Measurements from ENCODE around the gene RMND5A.
A peak's percentile ranks its signal among the peaks of the same experiment; 100 is the strongest.

Gene RMND5A

DNA sequence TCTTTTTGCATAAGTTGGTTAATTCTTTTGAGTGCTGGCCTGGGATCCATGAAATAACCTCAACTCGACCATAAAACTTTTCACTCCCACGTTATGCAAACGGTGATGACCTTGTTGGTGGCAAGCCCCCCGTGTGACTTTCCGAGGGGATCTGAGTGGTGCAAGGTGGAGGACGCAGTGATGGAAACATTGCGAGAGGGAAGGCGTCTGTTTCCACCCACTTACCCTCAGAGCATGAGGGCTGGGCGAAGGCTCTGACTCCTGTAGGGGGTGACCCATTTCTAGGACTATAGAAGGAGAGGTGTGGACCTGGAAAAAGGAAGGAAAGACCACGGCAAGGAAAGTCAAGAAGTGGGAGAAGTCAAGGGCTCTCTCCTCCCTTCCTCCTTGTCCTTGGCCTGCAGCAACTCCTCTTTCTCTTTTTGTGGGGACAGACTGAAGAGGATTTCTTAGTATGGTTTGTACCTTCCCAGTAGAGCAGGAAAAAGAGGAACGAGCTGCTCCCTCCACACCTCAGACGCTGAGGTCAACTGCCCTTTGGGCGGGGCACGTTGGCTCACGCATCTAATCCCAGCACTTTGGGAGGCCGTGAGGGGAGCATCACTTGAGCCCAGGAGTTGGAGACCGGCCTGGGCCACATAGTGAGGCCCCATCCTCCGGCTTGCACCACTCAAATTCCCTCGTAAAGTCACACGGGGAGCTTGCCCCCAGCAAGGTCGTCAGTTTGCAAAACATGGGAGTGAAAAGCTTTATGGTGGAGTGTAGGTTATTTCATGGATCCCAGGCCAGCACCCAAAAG is 86.2 kb downstream of the RMND5A start:
- Histone ChIP-seq H3K4me1 (ENCODE audit: control insufficient read depth, insufficient read depth, low read length) (peaks cover 2% of the 10 kb centered on the region), H3K9me3 (ENCODE audit: control insufficient read depth, insufficient read depth, low read length) (no peaks in the 10 kb centered on the region), H3K4me3 (ENCODE audit: low read depth, low read length) (no peak overlapping the region), H3K36me3 (ENCODE audit: control insufficient read depth, insufficient read depth, low read length) (no peaks in the 10 kb centered on the region), H3K27me3 (ENCODE audit: control insufficient read depth, insufficient read depth, low read length) (peaks cover 28% of the 10 kb centered on the region), H3K9ac (ENCODE audit: low read depth, low read length) (no peak overlapping the region)

DNA sequence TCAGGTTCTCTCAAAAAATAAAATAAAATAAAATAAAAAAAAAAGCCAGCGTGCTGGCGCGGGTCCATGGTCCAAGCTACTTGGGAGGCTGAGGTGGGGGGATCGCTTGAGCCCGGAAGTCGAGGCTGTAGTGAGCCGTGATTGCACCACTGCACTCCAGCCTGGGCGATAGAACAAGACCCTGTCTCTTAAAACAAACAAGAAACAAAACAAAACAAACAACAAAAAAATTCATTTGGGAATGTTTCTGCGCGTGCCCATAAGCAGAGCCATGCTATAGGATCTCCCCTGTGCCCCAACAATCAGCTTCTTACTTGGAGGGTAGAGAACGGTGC is 87.0 kb downstream of the RMND5A start:
- Histone ChIP-seq H3K4me1 (ENCODE audit: control insufficient read depth, insufficient read depth, low read length) (peaks cover 2% of the 10 kb centered on the region), H3K9me3 (ENCODE audit: control insufficient read depth, insufficient read depth, low read length) (no peaks in the 10 kb centered on the region), H3K4me3 (ENCODE audit: low read depth, low read length) (peak overlapping the region; percentile 65), H3K27me3 (ENCODE audit: control insufficient read depth, insufficient read depth, low read length) (peaks cover 28% of the 10 kb centered on the region), H3K9ac (ENCODE audit: low read depth, low read length) (no peak overlapping the region), H3K36me3 (ENCODE audit: control insufficient read depth, insufficient read depth, low read length) (no peaks in the 10 kb centered on the region)

DNA sequence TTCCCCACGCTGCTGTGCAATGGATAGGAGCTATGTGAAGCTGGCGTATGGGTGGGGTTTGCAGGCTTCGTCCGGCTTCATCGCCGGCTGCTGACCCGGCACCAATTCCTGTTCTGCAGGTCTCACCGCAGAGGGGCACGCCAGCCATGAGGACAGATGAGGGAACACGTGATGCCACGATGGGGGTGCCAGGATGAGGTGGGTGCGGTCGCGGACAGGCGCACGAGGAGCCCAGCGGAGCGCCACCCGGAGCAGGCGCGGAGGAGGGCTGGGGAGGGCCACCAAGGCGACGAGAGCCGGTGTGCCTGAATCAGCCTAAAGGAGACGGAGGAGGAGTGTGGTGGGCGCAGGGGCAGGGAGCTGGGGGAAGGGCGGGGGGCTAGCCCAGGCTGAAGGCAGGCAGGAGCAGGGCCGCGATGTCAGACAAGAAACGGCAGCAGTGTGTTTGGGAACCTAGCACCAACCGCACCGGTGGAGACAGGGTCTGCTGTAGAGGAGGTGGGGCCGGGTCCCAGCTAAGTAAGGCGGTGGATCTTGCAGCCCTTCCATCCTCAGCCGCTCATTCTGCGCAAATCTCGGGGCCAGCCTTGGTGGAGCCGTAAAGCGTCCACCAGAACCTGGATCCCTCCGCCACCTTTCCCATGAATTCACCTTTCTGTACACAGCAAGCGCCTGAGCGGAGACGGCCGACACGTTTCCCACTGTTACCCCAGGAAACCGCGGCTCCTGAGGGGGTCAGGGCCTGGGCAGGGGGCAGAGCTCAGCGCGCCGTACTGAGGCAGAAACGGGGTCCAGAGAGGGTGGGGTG is 87.6 kb downstream of the RMND5A start:
- H3K4me3 ChIP-seq (ENCODE audit: low read depth, low read length), result peak overlapping the region; percentile 65
- H3K36me3 ChIP-seq (ENCODE audit: control insufficient read depth, insufficient read depth, low read length), result no peaks in the 10 kb centered on the region
- H3K9me3 ChIP-seq (ENCODE audit: control insufficient read depth, insufficient read depth, low read length), result no peaks in the 10 kb centered on the region
- H3K27me3 ChIP-seq (ENCODE audit: control insufficient read depth, insufficient read depth, low read length), result peaks cover 28% of the 10 kb centered on the region
- H3K4me1 ChIP-seq (ENCODE audit: control insufficient read depth, insufficient read depth, low read length), result peaks cover 2% of the 10 kb centered on the region
- no peak overlapping the region for H3K9ac ChIP-seq (ENCODE audit: low read depth, low read length)

DNA sequence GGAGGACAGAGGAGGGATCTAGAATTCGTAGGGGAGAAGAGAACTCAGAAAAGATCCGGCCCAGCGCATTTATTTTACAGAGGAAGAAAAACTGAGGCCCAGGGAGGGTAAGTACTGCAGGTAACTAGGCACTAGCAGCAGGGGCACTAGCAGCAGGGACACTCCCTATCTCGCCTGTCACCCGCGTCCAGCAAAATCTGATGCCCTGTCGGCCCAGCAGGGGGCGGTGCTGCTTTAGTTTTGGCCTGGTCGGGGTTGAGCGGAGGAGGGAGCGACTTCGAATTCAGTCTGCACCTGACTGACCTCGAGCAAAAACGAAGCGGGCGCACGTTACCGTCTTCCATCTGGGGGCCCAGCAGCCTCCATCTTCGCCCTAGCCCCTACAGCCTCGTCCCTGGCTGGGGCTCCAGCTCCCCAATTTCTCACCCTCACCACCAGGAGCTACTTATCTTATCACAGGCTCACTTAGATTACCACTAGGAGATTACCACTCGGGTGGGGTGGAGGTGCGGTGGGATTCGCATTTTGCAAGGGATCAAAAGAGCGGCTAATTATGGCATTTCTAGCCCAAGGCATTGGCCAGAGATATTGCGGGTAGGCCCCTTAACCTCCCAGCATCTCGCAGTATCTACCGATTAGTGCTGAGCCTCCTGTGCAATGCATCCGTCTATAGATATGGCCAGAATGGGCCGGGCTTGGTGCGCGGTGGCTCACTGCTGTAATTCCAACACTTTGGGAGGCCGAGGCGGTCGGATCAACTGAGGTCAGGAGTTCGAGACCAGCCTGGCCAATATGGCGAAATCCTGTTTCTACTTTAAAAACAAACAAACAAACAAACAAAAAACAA is 88.4 kb downstream of the RMND5A start:
- Histone ChIP-seq H3K9me3 (ENCODE audit: control insufficient read depth, insufficient read depth, low read length) (no peaks in the 10 kb centered on the region), H3K36me3 (ENCODE audit: control insufficient read depth, insufficient read depth, low read length) (no peaks in the 10 kb centered on the region), H3K27me3 (ENCODE audit: control insufficient read depth, insufficient read depth, low read length) (peaks cover 28% of the 10 kb centered on the region), H3K4me3 (ENCODE audit: low read depth, low read length) (peak overlapping the region; percentile 65), H3K4me1 (ENCODE audit: control insufficient read depth, insufficient read depth, low read length) (peaks cover 2% of the 10 kb centered on the region), H3K9ac (ENCODE audit: low read depth, low read length) (no peak overlapping the region)

DNA sequence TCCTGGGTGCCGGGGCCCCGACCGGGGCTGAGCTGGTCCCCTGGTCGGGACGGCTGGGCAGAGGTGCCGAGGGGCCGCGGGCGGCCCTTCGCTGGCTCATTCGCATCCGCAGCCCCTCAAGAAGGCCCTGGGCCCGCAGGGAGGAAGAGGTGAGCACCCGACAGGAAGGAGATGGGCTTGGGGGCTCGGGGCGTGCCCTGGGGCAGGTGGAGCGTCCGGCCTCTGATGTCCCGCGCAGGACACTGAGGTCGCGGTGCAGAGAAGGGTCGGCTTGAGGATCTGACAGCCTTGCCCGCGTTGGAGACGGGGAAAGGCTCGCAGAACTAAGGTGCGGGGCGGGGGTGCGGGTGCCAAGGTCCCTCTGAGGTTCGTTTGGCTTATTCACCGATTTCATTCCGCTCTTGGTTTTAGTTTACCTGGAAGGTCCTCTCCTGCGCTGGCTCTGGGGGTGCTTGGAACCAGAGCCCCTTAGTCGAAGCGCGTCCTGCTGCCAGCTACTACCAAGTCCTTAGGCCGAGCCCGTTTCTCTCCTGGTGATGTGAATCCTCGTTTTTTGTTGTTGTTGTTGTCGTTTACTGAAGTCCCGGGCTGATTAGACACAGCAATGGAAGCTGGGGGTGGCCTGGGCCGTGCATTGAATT is 89.5 kb downstream of the RMND5A start:
- Histone ChIP-seq H3K4me1 (ENCODE audit: control insufficient read depth, insufficient read depth, low read length) (peaks cover 2% of the 10 kb centered on the region), H3K4me3 (ENCODE audit: low read depth, low read length) (no peak overlapping the region)

DNA sequence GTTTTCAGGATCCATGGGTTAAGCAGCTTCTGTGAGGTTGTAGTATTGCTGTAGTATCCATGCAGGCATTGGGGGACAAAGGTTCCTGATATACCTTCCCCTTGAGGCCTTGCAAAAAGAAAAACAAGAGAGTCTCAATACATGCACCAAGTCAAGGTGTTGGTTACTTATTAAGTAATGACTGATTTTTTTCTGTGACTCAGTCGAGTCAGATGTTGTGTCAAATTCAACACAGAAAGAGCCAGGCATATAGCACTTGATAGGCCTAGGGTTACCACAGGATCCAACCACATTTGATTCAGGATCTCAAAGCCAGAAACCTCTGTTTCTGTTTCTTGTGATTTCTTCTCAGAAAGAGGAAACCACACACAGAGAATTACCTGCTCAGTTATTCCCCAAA is 95.5 kb downstream of the RMND5A start:
- no peak overlapping the region for H3K4me3 ChIP-seq (ENCODE audit: low read depth, low read length)
- H3K9me3 ChIP-seq (ENCODE audit: control insufficient read depth, insufficient read depth, low read length), result no peaks in the 10 kb centered on the region
- H3K27me3 ChIP-seq (ENCODE audit: control insufficient read depth, insufficient read depth, low read length), result no peaks in the 10 kb centered on the region
- no peaks in the 10 kb centered on the region for H3K4me1 ChIP-seq (ENCODE audit: control insufficient read depth, insufficient read depth, low read length)
- H3K9ac ChIP-seq (ENCODE audit: low read depth, low read length), result no peak overlapping the region
- no peaks in the 10 kb centered on the region for H3K36me3 ChIP-seq (ENCODE audit: control insufficient read depth, insufficient read depth, low read length)

More for the DNA sequence above, 89.5 kb downstream of the RMND5A start:
- Histone ChIP-seq H3K9ac (ENCODE audit: low read depth, low read length) (no peak overlapping the region), H3K9me3 (ENCODE audit: control insufficient read depth, insufficient read depth, low read length) (no peaks in the 10 kb centered on the region), H3K36me3 (ENCODE audit: control insufficient read depth, insufficient read depth, low read length) (no peaks in the 10 kb centered on the region), H3K27me3 (ENCODE audit: control insufficient read depth, insufficient read depth, low read length) (peaks cover 28% of the 10 kb centered on the region)

DNA sequence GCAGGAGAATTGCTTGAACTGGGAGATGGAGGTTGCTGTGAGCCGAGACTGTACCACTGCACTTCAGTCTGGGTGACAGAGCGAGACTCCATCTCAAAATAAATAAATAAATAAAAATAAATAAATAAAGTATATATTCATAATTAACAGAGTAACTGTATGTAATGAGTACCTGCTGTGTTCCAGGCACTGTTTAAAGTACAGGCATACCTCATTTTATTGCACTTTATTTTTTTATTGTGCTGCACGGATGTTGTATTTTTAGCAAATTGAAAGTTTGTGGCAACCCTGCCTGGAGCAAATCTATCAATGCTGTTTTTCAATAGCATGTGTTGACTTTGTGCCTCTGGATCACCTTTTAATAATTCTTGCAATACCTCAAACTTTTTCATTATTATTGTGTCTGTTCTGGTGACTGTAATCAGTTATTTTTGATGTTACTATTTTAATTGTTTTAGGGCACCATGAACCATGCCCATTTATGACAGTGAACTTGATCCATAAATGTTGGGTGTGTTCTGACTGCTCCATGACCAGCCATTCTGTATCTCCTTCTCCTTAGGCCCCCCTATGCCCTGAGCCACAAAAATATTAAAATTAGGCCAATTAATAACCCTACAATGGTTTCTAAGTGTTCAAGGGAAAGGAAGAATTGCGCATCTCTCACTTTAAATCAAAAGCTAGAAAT is 98.2 kb downstream of the RMND5A start:
- no peak overlapping the region for H3K9ac ChIP-seq (ENCODE audit: low read depth, low read length)
- no peak overlapping the region for H3K4me3 ChIP-seq (ENCODE audit: low read depth, low read length)
- no peaks in the 10 kb centered on the region for H3K9me3 ChIP-seq (ENCODE audit: control insufficient read depth, insufficient read depth, low read length)
- H3K36me3 ChIP-seq (ENCODE audit: control insufficient read depth, insufficient read depth, low read length), result no peaks in the 10 kb centered on the region
- H3K4me1 ChIP-seq (ENCODE audit: control insufficient read depth, insufficient read depth, low read length), result no peaks in the 10 kb centered on the region
- H3K27me3 ChIP-seq (ENCODE audit: control insufficient read depth, insufficient read depth, low read length), result no peaks in the 10 kb centered on the region

DNA sequence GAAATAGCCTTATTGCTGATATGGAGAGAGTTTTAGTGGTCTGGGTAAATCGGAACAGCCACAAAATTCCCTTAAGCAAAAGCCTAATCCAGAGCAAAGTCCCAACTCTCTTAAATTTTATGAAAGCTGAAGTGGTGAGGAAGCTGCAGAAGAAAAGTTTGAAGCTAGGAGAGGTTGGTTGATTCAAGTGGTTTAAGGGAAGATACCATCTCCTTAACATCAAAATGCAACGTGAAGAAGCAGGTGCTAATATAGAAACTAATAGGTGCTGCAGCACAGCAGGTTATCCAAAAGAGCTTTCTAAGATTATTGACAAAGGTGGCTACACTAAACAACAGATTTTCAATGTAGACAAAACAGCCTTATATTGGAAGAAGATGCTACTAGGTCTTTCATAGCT is 98.9 kb downstream of the RMND5A start:
- Histone ChIP-seq H3K4me1 (ENCODE audit: control insufficient read depth, insufficient read depth, low read length) (no peaks in the 10 kb centered on the region), H3K27me3 (ENCODE audit: control insufficient read depth, insufficient read depth, low read length) (no peaks in the 10 kb centered on the region), H3K9me3 (ENCODE audit: control insufficient read depth, insufficient read depth, low read length) (no peaks in the 10 kb centered on the region), H3K9ac (ENCODE audit: low read depth, low read length) (no peak overlapping the region), H3K4me3 (ENCODE audit: low read depth, low read length) (no peak overlapping the region), H3K36me3 (ENCODE audit: control insufficient read depth, insufficient read depth, low read length) (no peaks in the 10 kb centered on the region)

DNA sequence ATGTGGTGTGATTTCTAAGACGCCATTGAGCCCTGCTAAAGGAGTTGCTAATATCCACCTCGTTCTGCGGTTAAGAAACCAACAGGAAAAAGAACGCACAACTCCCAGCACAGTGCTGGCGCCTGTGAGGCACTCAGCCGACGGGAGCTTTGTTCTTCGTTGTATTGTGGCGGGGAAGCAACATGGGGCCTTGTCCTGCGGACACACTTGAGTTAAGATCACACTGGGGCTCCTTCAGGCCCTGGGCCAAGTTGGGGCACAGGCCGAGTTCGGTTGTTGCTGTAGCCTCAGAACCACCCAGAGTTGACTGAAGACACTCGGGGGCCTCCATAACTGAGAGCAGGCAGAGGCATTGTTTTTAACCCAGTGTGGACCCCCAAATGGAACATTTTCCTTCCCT is 101.2 kb downstream of the RMND5A start:
- Histone ChIP-seq H3K9me3 (ENCODE audit: control insufficient read depth, insufficient read depth, low read length) (no peaks in the 10 kb centered on the region), H3K9ac (ENCODE audit: low read depth, low read length) (no peak overlapping the region), H3K36me3 (ENCODE audit: control insufficient read depth, insufficient read depth, low read length) (no peaks in the 10 kb centered on the region), H3K4me1 (ENCODE audit: control insufficient read depth, insufficient read depth, low read length) (no peaks in the 10 kb centered on the region), H3K27me3 (ENCODE audit: control insufficient read depth, insufficient read depth, low read length) (no peaks in the 10 kb centered on the region), H3K4me3 (ENCODE audit: low read depth, low read length) (no peak overlapping the region)

DNA sequence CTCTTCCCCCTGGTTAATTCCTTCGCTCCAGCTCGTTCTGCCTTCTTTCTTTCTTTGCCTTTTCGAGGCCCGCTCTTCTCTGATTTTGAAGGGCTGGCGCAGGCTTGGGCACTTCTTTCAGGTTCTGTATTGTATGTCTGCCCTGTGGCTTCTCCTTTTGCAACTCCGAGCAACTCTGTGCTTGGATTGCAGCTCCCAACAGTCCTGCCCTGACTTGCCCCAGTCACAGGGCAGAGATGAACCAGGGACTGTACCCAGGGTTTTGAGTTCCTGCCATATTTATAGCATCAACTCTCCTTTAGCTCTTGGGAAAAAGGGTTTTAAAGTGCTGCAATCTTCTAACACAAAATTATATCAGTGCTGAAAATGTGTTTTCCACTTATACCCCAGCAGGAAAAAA is 101.8 kb downstream of the RMND5A start:
- H3K27me3 ChIP-seq (ENCODE audit: control insufficient read depth, insufficient read depth, low read length), result no peaks in the 10 kb centered on the region
- H3K4me1 ChIP-seq (ENCODE audit: control insufficient read depth, insufficient read depth, low read length), result no peaks in the 10 kb centered on the region
- H3K9ac ChIP-seq (ENCODE audit: low read depth, low read length), result no peak overlapping the region
- H3K4me3 ChIP-seq (ENCODE audit: low read depth, low read length), result no peak overlapping the region
- H3K36me3 ChIP-seq (ENCODE audit: control insufficient read depth, insufficient read depth, low read length), result no peaks in the 10 kb centered on the region
- no peaks in the 10 kb centered on the region for H3K9me3 ChIP-seq (ENCODE audit: control insufficient read depth, insufficient read depth, low read length)
